ENCODE data around the gene MAPK8.

DNA sequence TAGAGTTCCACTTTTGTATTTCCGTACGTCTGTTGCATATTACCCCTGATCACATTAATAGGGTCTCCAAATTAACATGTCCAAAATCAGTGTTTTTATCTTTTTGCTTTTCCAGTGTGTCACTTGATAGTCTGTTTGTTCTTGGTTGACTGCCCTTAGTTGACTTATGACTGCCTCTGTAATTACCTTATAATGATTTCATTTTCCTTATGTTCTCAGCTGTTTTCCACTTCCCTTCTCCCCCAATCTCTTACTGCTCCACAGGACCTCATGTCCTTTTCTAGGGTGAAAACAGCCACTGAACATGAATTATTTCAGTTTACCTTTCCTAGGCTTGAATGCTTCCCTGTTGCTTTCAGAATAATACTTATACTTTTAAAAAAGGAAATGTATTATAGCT, 54.7 kb downstream of the MAPK8 start:
- TF ChIP-seq, protein P1, sequence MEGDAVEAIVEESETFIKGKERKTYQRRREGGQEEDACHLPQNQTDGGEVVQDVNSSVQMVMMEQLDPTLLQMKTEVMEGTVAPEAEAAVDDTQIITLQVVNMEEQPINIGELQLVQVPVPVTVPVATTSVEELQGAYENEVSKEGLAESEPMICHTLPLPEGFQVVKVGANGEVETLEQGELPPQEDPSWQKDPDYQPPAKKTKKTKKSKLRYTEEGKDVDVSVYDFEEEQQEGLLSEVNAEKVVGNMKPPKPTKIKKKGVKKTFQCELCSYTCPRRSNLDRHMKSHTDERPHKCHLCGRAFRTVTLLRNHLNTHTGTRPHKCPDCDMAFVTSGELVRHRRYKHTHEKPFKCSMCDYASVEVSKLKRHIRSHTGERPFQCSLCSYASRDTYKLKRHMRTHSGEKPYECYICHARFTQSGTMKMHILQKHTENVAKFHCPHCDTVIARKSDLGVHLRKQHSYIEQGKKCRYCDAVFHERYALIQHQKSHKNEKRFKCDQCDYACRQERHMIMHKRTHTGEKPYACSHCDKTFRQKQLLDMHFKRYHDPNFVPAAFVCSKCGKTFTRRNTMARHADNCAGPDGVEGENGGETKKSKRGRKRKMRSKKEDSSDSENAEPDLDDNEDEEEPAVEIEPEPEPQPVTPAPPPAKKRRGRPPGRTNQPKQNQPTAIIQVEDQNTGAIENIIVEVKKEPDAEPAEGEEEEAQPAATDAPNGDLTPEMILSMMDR (conservative IDR thresholded peaks at IDR 0.05): no peak
- TF ChIP-seq EZH2 (IDR thresholded peaks at IDR 0.05; ENCODE audit: low read depth): no peak

All from PC-9 (cell line).